Stimulated activated CD8-positive, alpha-beta memory T cell treated with anti-CD3 and anti-CD28 coated beads, Interleukin-2, amount 100 ng/mL, for 1 hour (primary cell): ENCODE data around the gene LAPTM4A.
"Not testable (repeated sequence)": the region's sequence is repeated elsewhere in the genome, so short reads cannot be mapped to it uniquely, and the experiment has no call there.

Source experiments
- DNase-seq, 2 donors: peaks; one replicate each; pipeline ENCODE4 v3.0.0-alpha.2; 2020; ENCODE audit warnings: low read depth in 2 of 2

Gene LAPTM4A

DNA sequence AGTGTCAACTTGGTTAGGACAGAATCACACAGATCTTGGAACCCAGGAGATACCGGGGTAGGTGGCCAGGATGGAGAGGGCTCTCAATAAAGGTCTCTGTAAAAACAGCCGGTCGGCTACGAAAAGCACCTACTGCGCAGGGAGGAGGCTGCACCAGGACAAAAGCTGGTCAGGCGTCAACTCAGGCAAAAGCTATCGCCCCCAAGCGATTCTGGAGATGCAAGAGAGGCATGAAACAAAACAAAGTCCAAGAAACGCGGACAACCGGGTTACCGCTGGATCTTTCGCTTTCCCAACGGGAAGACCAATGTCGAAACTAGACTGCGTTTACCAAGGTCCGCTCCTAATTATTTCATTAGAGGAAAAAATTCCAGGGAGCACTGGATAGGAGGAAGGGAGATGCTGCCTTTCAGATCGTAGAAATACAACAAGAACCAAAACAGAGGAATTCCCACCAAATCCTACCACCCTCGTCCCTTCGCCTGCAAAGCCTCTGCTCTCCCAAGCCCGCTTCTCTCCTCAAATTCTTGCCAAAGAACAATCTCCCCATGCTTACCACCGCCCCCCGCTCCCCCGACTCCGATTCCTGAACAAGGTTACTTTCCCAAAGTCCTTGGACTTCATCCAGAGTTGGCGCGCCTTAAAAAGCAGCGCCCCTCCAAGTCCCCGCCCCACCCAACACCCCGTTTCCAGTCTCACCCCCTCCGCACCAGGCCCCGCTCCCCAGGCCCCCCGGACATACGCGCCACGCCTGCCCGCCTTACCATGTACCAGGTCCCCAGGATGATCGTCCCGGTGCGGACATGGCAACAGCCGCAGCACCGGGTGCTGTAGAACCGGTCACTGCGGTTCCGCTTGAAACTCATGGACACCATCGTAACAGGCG is 539 bp downstream of the LAPTM4A start:
- no peak for DNase-seq

DNA sequence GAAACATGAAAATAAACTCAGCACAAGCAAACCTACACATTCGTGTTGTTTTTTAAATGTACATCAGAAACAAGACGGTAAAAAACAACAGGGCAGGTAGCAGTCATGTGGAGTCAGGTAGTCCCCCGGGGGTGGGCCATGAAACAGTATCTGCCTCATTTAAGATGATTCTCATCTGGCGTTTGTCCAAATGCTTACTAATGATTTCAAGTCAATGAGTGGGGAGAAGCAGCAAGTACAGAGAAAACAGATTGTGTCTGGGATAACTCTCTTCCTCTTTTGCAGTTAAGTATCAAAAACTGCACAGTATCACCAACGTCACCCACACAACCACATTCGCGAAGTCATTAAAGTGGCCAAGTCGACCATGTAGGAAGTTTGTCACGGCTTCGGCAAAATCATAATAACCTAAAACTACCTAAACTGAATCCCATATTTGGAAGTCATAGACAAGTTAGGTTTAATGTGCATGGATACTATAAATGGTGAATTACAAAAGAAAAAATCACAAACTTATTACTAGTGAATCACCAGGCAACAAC is 1.3 kb downstream of the LAPTM4A start:
- no peak for DNase-seq

DNA sequence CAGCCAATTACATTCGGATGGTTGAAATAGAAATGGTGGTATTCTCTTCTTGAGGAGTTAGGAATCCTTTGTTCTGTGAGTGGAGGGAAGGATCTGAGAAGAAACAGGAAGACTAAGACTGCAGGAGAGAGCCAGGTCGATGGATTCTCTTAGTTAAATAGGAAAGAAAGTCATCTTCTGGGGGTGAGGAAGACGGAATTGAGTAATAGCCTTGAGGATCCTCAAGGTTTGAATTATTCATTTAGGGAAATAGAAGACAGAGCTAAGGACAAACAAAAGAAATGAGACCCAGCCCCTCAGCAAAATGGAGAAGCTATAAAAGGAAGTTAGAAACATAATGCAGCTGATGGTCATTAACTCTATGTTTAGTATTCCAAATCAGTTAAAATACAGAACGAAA is 1.8 kb downstream of the LAPTM4A start:
- no peak for DNase-seq

DNA sequence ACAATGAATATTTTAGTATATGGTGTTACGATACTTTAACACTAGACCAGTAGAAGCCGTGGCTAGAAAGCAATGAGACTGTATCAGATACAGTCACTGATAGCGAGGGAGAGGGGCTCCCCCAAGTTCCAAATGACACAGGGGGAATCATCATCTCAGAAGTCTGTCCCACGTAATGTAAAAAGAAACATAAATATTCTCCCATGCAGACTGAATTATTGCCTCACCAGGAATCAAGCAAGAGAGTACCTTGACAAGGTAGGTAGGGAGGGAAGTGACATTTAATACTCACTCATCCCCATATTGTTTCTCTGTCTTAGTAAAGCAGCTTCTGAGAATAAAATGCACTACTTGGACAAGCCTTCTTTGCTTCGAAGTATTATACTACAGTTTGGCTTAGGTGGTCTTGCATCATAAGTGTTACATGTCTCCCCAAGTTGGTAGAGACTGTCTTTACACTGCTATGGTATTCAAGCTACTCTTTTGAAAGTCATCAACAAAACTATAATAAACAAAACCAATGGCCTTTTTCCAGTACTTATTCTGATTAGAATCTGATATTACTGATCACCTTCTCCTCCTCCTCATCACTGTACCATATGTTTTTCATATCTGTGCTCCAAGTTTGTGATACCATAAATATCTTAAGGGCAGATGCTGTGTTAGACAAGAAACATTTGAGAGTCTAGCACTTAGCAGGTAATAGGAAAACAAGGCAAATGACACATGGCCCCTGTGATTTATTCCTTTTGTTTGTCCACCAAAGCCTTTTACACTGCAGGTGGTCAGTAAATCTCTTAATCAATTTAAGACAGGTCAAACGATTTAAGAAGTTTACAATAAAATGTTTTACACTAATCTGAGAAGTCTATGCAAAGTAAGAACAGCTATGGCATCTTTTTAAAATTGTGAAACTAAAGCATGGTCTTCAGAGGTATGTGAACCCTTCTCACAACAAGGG is 2.7 kb downstream of the LAPTM4A start:
- DNase-seq = no peak

DNA sequence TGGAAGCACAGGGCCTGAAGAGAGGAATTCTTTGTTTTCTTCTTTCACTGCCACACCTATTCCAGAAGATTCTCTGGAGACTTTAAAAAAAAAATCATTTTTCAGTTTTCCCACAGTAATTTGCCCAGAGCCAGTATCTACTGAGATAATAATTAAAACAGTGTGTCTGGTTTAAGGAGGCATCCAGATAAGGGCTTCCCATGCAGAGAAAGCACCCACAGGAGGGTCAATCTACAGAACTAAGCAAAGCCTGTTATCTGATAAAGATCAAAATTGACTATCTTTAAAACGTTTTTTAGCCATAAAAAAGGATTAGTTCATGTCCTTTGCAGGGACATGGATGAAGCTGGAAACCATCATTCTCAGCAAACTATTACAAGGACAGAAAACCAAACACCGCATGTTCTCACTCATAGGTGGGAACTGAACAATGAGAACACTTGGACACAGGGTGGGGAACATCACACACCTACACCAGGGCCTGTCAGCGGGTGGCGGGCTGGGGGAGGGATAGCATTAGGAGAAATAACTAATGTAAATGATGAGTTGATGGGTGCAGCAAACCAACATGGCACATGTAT is 5.6 kb downstream of the LAPTM4A start:
- DNase-seq = not testable (repeated sequence)

DNA sequence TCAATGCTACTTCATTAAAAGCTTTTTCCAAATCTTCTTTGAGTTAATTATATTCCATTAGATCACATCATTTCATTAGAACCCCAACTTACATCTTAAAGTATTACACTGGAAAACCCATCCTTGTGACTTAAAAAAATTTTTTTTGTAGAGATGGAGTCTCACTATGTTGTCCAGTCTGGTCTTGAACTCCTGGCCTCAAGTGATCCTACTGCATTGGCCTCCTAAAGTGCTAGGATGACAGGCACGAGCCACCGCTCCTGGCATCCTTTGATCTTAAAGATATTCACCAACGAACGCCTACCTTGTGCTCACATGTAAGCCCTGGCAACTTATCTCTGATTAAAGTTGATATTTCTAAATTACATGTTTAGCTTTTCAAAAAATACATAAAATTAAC is 6.7 kb downstream of the LAPTM4A start:
- no peak for DNase-seq

DNA sequence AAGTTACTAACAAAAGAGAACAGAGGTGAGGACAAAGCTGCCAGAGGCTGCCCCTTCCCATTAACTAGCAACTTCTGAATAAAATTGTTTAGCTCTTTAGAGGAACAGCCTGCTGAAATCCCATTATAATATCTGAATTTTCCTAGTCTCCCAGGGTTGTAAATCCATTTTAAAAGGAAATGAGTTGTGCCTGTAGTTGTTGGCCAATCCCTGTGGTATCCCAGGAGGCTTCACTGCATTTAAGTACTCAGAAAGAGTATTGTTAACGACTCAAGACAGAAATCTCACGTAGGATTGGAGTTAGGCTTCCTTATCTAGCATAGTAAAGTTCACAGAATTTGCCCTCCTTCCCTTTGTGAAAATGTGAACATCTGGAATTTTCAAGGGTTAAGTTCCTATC is 8.9 kb downstream of the LAPTM4A start:
- no peak for DNase-seq

DNA sequence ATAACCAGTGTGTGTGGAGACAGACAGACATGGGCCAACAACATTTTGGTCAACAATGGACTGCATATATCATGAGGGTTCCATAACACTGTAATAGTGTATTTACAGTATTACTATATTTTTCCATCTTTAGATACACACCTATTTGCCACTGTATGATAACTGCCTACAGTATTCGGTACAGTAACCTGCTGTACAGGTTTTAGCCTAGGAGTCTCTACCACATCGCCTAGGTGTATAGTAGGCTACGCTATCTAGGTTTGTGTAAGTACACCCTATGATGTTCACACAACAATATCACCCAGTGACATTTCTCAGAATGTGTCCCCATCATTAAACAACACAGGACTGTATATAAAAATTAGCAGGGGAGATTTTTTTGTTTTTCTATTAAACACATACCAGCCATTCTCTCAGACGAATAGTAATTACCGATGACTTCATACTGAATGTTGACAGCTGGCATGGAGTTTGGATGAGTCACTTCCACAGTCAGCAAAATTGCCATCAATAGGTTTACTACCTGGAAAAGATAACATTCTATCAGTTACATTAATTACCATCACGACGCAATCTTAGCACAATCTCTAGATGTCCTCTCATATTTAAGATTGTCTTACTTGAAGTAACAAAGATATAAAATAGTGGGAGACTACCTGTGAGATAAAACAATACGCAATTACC is 10.8 kb downstream of the LAPTM4A start:
- DNase-seq = no peak

DNA sequence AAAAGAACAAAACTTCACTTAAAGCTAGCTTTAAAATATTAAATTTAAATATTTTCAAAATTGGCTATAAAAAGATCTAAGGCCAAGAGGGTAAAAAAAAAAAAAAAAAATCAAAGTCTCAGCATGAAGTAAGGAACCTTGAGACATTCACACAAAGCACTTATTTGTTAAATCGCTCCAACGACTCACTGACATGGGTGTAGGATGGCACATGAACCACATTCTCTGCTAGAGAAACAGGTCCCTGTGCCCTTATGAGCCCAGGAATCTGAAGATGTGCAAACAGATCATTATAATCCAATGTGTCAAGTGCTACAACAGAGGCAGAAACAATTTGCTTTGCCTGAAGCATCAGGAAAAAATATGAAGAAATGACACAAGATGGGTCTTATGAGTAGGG is 13.8 kb downstream of the LAPTM4A start:
- no peak for DNase-seq

DNA sequence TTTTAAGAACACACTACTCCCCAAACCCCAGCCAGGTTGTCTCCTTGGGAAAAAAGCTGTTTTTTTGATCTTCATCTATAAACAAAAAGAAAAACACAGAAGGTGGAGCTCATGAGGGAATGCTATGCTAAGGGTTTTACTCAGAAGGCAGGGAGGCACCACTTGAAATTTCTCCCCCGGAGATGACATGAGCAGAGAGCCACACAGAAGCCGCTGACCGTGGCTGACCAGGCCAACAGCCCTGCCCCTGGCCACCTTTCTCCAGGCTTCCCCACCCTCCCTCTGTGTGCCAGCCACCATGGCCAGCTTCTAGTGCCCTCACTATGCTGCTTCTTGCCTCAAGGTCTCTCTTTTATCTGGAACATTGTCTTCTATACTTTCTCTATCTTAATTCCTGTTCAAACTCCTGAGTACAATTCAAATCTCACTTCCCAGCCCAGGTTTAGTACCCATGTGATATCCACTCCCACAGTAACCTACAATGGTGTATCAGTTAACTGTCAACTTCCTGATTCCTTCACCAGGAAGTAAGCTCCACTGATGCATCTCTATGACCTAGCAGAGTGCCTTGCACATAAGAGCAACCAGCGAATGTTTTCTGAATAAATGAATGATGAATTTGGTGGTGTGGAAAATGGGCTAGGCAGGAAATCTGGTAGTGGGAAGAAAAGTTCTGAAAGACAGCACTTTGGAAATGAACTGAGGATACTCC is 15.3 kb downstream of the LAPTM4A start:
- DNase-seq = no peak

DNA sequence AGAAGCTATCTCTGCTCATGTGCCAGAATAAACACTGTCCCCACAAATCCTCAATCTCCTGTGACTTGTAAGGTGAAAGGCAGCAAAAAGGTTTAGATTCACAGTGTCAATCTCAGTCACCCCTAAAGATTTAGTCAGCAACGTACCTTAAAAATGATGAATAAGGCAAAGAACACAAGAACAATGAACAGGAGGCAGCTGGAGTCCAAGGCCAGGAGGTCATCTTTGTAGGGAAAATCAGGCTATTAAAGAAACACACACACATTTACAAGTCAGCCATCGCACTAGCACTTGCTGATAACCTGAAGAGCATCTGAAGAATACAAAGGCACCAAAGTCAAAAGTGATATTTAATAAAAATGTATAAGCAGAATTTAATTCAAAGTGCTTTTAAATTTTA is 16.6 kb downstream of the LAPTM4A start:
- DNase-seq = no peak

DNA sequence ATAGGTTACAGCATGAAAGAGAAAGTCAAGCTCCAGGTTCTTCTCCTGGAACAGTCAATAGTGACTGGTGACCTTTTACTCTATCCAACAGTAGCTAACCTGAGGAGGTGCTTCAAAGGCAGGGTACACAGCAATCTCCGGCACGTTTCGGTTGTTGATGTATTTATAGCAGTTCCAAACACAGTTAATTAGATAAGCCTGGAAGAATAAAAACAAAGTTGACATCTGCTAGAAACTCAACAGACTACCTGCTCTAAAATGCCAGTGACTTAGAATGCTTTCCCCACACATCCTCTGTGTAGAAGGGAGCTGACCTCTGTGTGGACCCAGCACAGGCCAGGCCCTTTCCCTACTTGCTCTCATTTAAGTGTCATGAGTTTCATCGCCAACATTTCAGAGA is 17.2 kb downstream of the LAPTM4A start:
- no peak for DNase-seq

DNA sequence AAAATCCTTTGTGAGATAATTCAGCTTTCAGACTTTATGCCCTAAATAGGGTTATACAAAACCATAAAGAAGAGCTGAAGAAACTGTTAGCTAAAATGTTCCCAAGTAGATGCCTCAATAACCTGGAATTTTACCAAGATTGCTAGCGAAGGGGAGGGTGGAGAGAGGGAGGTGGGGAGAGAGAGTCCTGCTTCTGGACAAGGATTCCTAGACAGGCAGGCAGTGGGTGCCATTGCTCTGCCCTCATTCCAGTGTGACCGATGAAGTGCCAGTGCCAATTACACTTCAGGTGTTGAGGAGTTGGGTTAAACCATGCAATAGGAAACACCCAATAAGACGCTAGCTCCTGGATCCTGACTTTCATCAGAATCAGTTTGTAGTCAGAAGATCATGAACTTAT is 18.1 kb downstream of the LAPTM4A start:
- no peak for DNase-seq

DNA sequence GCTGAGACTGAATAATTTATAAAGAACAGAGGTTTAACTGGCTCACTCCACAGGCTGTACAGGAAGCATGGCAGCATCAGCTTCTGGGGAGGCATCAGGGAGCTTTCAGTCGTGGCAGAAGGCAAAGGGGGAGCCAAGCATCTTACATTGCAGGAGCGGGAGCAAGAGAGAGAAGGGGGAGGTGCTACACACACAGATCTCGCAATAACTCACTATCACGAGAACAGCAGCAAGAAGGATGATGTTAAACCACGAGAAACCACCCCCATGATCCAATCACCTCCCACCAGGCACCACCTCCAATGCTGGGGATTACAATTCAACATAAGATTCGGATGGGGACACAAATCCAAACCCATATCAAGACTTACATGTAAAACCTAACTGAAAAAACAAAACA is 21.2 kb downstream of the LAPTM4A start:
- no peak for DNase-seq

DNA sequence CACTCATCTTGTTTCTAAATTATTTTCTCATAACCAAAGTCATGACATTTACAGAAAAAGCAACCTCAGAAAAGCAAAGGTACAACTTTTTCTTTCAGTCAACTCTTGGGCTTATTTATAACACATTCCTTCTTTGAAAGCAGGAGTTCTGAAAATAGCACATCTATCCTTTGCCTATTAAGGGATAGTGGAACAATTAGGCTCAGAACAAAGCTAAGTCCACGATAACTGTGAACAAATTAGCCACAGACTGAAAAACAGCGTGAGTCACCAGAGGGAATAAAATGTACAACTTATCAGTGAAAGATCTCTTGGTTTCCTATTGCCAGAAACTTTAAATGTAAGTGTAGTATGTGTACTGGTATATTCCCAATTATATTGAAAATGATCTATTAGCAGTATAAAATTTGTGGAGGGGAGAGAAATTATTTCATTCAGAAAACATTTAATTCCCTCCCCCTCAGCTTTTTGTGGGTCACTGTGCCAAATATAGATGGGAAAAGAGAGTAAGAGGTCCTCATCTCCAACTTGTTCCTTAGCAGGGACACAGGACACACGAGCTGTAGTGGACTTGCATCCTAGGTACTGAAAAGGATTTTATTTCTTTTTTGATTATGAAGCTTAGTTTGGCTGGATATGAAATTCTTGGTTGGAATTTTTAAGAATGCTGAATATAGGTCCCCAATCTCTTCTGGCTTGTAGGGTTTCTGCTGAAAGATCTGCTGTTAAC is 23.6 kb downstream of the LAPTM4A start:
- no peak for DNase-seq

DNA sequence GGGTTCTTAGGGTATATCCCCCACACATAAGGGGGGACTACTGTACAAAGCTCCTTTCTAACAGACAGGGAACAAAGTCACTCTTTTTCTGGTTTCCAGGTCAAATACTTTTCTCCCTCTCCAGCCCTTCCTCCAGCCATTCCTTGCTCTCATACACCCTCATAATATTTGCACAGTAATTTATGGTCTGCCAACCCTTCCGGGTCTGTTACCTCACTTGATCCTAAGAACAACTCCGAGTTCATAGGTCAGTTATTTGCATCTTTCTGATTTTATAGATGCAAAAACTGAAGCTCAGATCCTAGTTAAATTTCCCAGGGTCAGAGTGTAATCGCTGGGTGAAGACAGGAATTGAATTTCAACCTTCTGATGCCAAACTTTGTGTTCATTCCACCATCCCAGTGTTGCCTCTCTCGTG is 24.2 kb downstream of the LAPTM4A start:
- DNase-seq = no peak

DNA sequence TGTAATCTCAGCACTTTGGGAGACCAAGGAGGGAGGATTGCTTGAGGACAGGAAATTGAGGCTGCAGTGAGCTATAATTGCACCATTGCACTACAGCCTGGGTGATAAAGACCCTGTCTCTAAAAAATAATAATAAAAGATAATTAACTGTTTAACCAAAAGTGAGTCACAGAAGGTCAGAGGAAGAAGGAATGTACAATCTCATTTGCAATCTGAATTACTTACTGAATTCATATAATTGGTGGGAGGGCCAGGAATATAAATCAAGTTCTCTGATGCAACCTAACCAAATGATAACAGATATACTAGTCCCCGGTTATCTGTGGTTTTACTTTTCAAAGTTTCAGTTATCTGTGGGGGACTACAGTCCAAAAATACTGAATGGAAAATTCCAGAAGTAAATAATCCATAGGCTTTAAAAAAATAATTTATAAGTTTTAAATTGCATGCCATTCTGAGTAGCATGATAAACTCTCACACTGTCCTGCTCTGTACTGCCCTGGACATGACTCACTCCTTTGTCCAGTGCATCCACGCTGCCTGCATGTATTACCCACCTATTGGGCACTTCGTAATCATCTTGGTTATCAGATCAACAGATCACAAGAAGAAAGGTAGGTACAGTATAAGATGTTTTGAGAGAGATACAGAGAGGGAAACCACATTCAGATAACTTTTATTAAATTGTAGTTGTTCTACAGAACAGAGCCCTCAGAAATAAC is 26.2 kb downstream of the LAPTM4A start:
- DNase-seq = no peak

DNA sequence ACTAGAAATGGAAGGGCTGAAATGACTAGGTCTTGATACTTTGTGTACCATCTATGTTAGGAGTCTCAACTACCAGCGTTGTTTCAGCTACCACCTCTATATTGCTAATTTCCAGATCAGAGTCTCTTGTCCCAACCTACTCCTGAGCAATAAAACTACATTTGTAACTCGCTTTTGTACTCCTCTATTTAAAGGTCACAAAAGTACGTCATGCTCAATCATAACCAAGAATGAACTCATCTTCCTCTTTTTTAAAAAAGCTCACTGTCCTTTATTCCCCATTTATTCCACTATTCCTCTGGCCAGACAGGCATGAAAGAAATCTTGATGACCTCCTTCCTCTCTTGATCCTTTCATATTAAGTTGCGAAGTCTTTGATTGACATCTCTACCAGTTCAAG is 27.7 kb downstream of the LAPTM4A start:
- no peak for DNase-seq

DNA sequence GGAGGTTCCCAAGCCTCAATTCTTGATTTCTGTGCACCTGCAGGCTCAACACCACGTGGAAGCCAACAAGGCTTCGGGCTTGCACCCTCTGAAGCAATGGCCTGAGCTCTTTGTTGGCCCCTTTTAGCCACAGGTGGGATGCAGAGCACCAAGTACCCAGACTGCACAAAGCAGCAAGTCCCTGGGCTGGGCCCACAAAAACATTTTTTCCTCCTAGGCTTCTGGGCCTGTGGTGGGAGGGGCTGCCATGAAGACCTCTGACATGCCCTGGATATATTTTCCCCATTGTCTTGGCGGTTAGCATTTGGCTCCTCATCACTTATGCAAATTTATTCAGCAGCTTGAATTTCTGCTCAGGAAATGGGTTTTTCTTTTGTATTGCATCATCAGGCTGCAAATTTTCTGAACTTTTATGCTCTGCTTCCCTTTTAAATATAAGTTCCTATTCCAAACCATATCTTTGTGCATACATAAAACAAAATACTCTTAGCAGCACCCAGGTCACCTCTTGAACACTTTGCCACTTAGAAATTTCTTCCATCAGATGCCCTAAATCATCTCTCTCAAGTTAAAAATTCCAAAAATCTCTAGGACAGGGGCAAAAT is 29.9 kb downstream of the LAPTM4A start:
- no peak for DNase-seq
